Measurements from ENCODE around the gene PCSK1N. TPM values are rescaled to one million over a fixed set of nuclear protein-coding genes. Genes with fewer than 3 reads are reported as not detected.
"Not testable (repeated sequence)": the region's sequence is repeated elsewhere in the genome, so short reads cannot be mapped to it uniquely, and the experiment has no call there.

The PCSK1N gene
- total and polyA plus RNA-seq, 9 of the 15 experiments (the other 6 are each of a cell fraction or from before 2014, with no cell fraction given), result 0.07 to 0.55 (median 0.54) TPM; not detected in 6

- H3K27me3 ChIP-seq (ENCODE audit: control insufficient read depth in 2 of 2, insufficient read depth in 2 of 2, low read length in 2 of 2); H3K4me1 ChIP-seq (replicated peaks in 1 of 2; ENCODE audit: control insufficient read depth in 2 of 2, insufficient read depth in 2 of 2, low read length in 2 of 2); intact Hi-C loops (cut with micrococcal nuclease); H3K27ac ChIP-seq (ENCODE audit: extremely low read depth, low read depth, low read length); H3K79me2 ChIP-seq (ENCODE audit: control insufficient read depth, insufficient read depth, low read length); H4K20me1 ChIP-seq (replicated peaks; ENCODE audit: control insufficient read depth, insufficient read depth, low read length); H3K4me3 ChIP-seq; H3K9me1 ChIP-seq (ENCODE audit: control insufficient read depth, insufficient read depth, low read length); BruUV-seq (replicated peaks); CTCF ChIA-PET (ENCODE audit: low intra/inter-chr PET ratio); in situ Hi-C loops (cut with MboI); POLR2A ChIA-PET; DNase-seq (ENCODE audit: extremely low read depth in 1 of 4, low spot score in 3 of 4); H3K9ac ChIP-seq (ENCODE audit: insufficient read depth in 1 of 2, low read depth in 2 of 2, low read length in 2 of 2); H3K9me3 ChIP-seq (replicated peaks; ENCODE audit: control insufficient read depth, insufficient read depth, low read depth, low read length); H3K36me3 ChIP-seq (ENCODE audit: control insufficient read depth, insufficient read depth, low read length); H3K4me2 ChIP-seq (ENCODE audit: insufficient read depth, low read length): not testable (repeated sequence)
- peak overlapping the region; percentile 45; the same call in 1 of the 2 replicates for H2AFZ ChIP-seq (ENCODE audit: low read depth, low read length)
- 14% methylated on average over 4 of the region's 4 CpGs for WGBS (ENCODE audit: insufficient coverage, low coverage, missing lambda C conversion rate)
- ATAC-seq, result peak; percentile 55
- FAIRE-seq, result peak; percentile 81
Observed at GRCh38 chrX:48876944-48877343, 41.5 kb upstream of the PCSK1N start.

GRCh38 chrX:48872017-48872416, 36.6 kb upstream of the PCSK1N start:
- H3K9ac ChIP-seq (ENCODE audit: insufficient read depth in 1 of 2, low read depth in 2 of 2, low read length in 2 of 2); H3K4me1 ChIP-seq (replicated peaks in 1 of 2; ENCODE audit: control insufficient read depth in 2 of 2, insufficient read depth in 2 of 2, low read length in 2 of 2); intact Hi-C loops (cut with micrococcal nuclease); FAIRE-seq; H3K27me3 ChIP-seq (ENCODE audit: control insufficient read depth in 2 of 2, insufficient read depth in 2 of 2, low read length in 2 of 2); H3K9me3 ChIP-seq (replicated peaks; ENCODE audit: control insufficient read depth, insufficient read depth, low read depth, low read length); H4K20me1 ChIP-seq (replicated peaks; ENCODE audit: control insufficient read depth, insufficient read depth, low read length); H2AFZ ChIP-seq (ENCODE audit: low read depth, low read length); H3K9me1 ChIP-seq (ENCODE audit: control insufficient read depth, insufficient read depth, low read length); in situ Hi-C loops (cut with MboI); DNase-seq (ENCODE audit: extremely low read depth in 1 of 4, low spot score in 3 of 4); H3K4me3 ChIP-seq; H3K27ac ChIP-seq (ENCODE audit: extremely low read depth, low read depth, low read length); BruUV-seq (replicated peaks); CTCF ChIA-PET (ENCODE audit: low intra/inter-chr PET ratio); H3K36me3 ChIP-seq (ENCODE audit: control insufficient read depth, insufficient read depth, low read length); ATAC-seq; H3K4me2 ChIP-seq (ENCODE audit: insufficient read depth, low read length); POLR2A ChIA-PET; H3K79me2 ChIP-seq (ENCODE audit: control insufficient read depth, insufficient read depth, low read length); TF ChIP-seq PBX2 (CRISPR knock-in tag; IDR thresholded peaks at IDR 0.05; ENCODE audit: low read depth): not testable (repeated sequence)
- TF ChIP-seq PKNOX1 (IDR thresholded peaks at IDR 0.05) (peak; percentile 54; the same call in 1 of the 2 replicates), PBX2 (tag; conservative IDR thresholded peaks at IDR 0.05; ENCODE audit: low read depth) (peak; percentile 60; the same call in 1 of the 2 replicates), MEIS2 (IDR thresholded peaks at IDR 0.05; ENCODE audit: partially characterized antibody) (peak; percentile 79)
- WGBS (ENCODE audit: insufficient coverage, low coverage, missing lambda C conversion rate), result 0% methylated on average over 1 of the region's 2 CpGs

Measured in K562 (cell line).